Activated CD8-positive, alpha-beta memory T cell treated with anti-CD3 and anti-CD28 coated beads, Interleukin-2, amount 10 ng/mL, durations not matched to agents 7 days and 5 days (primary cell): Measurements from ENCODE around the gene LRRC45. TPM values are rescaled to one million over a fixed set of nuclear protein-coding genes. Genes with fewer than 3 reads are reported as not detected.

Experiments used
- ATAC-seq: fragments of 150-1000 bp; cut with Tn5 transposase; one replicate; pipeline ENCODE4 v1.10.0; 2021; ENCODE audit warnings: moderate library complexity
- CTCF ChIA-PET: fragments of 350-600 bp; sonication (Branson Sonifier 250); formaldehyde crosslinking; loops from one replicate; lab custom pipeline; 2021; ENCODE audit warnings: antibody characterized with exemption; lab: Charles Lee
- DNase-seq: peaks from one replicate; pipeline ENCODE4 v3.0.0-alpha.2; 2020
- H3K27ac Mint-ChIP-seq: one replicate; pipeline ENCODE4 v1.8.0; 2021; ENCODE audit warnings: mild to moderate bottlenecking, mixed read lengths
- H3K27me3 Mint-ChIP-seq: one replicate; pipeline ENCODE4 v1.8.0; 2021; ENCODE audit warnings: mixed read lengths
- H3K36me3 Mint-ChIP-seq: one replicate; pipeline ENCODE4 v1.8.0; 2021; ENCODE audit warnings: mild to moderate bottlenecking, mixed read lengths
- H3K4me1 Mint-ChIP-seq: one replicate; pipeline ENCODE4 v1.8.0; 2021; ENCODE audit warnings: mixed read lengths
- H3K4me3 Mint-ChIP-seq: one replicate; pipeline ENCODE4 v1.8.0; 2021; ENCODE audit warnings: mild to moderate bottlenecking, moderate library complexity, mixed read lengths
- H3K9me3 Mint-ChIP-seq: one replicate; pipeline ENCODE4 v1.8.0; 2022; ENCODE audit warnings: low read depth, mixed read lengths
- total RNA-seq, 2 experiments: library from RNA; stranded (reverse); gene quantifications; one replicate each; pipeline ENCODE4 v1.2.3, GENCODE V29; 2021

LRRC45 gene
- total RNA-seq, 2 experiments from 2014 or later, result 45.4 to 61.6 TPM

DNA sequence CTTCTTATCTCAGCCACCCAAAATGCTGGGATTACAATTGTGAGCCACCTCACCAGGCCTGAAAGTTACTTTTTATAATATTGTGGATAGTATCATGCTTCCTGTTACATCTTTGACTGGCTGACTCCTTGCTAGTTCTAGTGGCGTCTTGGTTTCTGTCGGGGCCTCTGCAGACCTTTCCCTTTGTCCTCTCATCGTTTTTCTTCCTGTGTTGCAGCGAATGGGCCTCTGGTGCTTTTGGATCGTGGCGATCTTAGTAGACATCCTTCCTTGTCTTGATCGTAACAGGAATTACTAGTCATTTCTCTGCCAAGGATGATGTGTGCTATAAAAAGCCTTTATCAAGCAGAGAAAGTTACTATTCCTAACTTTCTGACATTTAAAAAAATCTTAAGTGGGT, 24.9 kb upstream of the LRRC45 start:
- Mint-ChIP-seq H3K4me1 (no peaks in the 10 kb centered on the region), H3K4me3 (no peak overlapping the region), H3K27me3 (no peaks in the 10 kb centered on the region), H3K36me3 (no peaks in the 10 kb centered on the region), H3K27ac (no peak overlapping the region), H3K9me3 (no peaks in the 10 kb centered on the region)
- CTCF ChIA-PET, result interaction anchor here (0.8 kb wide), 1 partner anchor 22 kb away, joined by 3 read pairs; no protein-coding TSS in a partner anchor
- no peak for ATAC-seq
- no peak for DNase-seq

GRCh38 chr17:81998691-81999438, 24.2 kb upstream of the LRRC45 start:
- no peaks in the 10 kb centered on the region for H3K9me3 Mint-ChIP-seq
- H3K27me3 Mint-ChIP-seq, result no peaks in the 10 kb centered on the region
- no peak overlapping the region for H3K27ac Mint-ChIP-seq
- no peak for ATAC-seq
- no peaks in the 10 kb centered on the region for H3K36me3 Mint-ChIP-seq
- H3K4me1 Mint-ChIP-seq, result no peaks in the 10 kb centered on the region
- no peak overlapping the region for H3K4me3 Mint-ChIP-seq
- CTCF ChIA-PET, result interaction anchor here (0.8 kb wide), 1 partner anchor 21 kb away, joined by 3 read pairs; no protein-coding TSS in a partner anchor
- DNase-seq, result no peak

DNA sequence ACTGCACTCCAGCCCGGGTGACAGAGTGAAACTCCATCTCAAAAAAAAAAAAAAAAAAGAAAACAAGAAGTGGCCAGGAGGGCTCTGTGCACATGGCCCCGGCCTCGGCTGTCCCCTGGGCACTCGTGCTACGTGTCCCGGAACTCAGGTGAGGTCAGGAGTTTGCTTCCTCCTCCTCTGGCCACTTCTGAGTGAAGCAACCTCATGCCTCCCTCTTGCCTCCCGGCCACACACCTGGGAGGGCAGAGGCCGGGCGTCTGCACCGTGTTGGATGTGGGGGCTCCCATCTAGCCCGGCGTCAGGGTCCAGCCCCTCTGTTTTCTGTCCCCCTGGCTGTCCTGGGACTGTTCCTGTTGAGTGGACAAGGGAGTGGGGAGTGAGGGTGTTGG, 23.5 kb upstream of the LRRC45 start:
- CTCF ChIA-PET, result no interaction called here
- Mint-ChIP-seq H3K36me3 (no peaks in the 10 kb centered on the region), H3K4me1 (no peaks in the 10 kb centered on the region), H3K27me3 (no peaks in the 10 kb centered on the region), H3K27ac (no peak overlapping the region), H3K9me3 (no peaks in the 10 kb centered on the region), H3K4me3 (no peak overlapping the region)
- ATAC-seq (no peak), DNase-seq (no peak)

DNA sequence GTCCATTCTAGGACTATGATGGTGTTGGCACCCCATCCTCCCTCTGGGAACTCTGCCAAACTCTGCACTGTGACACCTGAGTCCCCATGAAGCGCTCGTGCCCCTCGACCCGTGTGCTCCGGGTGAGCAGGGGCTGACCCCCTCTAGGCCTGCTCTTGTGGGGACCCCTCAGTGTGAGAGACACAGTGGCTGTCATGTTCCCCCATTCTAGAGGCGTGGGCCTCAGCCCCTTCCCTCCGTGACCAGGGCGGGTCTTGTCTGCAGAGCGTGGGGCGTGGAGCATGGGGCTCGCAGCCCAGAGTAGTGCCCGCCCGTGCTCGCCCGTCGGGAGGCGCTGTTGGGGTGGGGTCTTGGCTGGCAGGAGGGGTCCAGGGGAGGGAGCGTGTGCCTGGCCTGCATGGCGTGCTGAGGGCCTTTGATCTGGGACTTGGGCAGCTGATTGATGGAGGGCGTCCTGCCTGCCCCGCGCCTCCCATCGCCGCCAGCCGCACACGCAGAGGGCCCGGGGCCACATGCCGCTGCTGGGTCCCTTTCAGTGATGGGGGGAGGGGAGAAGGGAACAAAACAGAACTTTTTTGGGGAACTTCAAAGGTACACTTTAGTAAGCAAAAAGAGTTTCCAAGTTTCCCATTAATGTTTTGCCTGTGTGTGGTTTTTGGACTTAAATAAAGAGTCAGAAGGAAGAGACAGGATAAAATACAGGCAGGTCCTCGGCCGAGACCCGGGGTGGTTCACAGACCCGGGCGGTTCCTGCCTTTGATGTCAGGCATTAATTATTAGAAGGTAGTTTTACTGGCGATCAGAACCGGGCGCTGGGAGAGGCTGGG, 22.9 kb upstream of the LRRC45 start:
- no peak for DNase-seq
- ATAC-seq, result no peak
- Mint-ChIP-seq H3K27me3 (no peaks in the 10 kb centered on the region), H3K4me3 (no peak overlapping the region), H3K4me1 (no peaks in the 10 kb centered on the region), H3K9me3 (no peaks in the 10 kb centered on the region), H3K36me3 (no peaks in the 10 kb centered on the region), H3K27ac (no peak overlapping the region)
- CTCF ChIA-PET, result no interaction called here

DNA sequence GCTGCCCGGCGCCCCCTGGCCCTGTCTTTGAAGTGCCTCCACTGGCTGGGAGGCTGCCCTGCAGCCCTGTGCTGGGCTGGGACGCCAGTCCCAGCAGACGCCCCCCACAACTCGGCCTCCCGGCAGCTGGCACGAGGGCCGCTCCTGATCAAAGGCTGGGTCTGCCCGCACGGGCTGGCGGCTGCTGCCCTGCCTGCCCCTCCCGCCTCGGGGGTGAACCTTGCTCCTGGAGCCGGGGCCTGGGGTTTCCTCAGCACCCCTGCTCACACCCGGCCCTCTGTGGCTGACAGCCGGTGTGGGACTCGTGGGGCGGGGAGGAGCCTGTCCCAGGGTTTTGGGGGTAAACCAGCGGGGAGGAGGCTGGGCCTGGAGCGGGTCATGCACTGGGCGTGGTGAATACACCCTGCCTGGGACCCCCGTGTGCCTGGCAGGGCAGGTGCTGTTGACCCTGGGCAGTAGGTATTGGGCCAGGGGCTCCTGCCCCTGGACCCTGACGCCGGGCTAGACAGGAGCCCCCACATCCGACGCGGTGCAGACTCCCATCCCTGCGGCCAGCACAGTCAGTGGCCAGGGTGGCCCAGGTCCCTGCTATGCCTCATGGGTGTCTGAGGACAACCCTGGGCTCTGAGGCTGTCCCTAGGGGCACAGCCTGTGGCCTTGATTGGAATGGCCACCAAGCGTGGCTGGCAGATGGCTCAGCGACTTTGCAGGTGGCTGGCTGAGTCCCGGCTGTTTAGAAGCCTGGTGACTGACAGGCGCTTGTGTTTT, 22.1 kb upstream of the LRRC45 start:
- Mint-ChIP-seq H3K27ac (no peak overlapping the region), H3K36me3 (no peaks in the 10 kb centered on the region), H3K4me1 (no peaks in the 10 kb centered on the region), H3K4me3 (no peak overlapping the region), H3K27me3 (no peaks in the 10 kb centered on the region), H3K9me3 (no peaks in the 10 kb centered on the region)
- ATAC-seq (no peak), DNase-seq (no peak)
- CTCF ChIA-PET, result no interaction called here

DNA sequence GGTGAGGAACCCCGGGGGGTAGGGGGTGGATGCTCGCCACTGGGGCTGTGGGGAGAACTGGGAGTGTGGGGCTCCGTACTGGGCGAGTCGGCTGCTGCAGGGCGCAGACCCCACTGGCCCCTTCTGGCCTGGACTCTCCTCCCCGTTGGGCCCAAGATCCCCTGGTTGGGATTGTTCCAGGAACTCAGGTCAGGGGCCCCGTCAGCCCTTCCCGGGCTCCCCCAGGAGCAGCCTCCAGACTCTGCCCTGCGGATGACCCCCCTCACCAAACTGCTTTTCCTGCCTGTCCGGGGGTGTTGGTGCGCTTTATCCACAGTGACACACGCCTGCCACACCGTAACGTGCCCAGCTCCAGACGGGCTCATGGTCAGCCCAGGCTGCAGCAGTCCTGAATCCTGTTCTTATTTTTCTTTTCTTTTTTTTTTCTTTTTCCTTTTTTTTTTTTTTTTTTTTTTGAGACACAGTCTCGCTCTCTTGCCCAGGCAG, 21.5 kb upstream of the LRRC45 start:
- DNase-seq (no peak), ATAC-seq (no peak)
- H3K36me3 Mint-ChIP-seq, result no peaks in the 10 kb centered on the region
- H3K27ac Mint-ChIP-seq, result no peak overlapping the region
- CTCF ChIA-PET, result interaction anchor here (4.6 kb wide), 1 partner anchor 19 kb away, joined by 21 read pairs; the partner anchor contains the start of gene CENPX
- H3K9me3 Mint-ChIP-seq, result no peaks in the 10 kb centered on the region
- no peaks in the 10 kb centered on the region for H3K4me1 Mint-ChIP-seq
- no peak overlapping the region for H3K4me3 Mint-ChIP-seq
- no peaks in the 10 kb centered on the region for H3K27me3 Mint-ChIP-seq

DNA sequence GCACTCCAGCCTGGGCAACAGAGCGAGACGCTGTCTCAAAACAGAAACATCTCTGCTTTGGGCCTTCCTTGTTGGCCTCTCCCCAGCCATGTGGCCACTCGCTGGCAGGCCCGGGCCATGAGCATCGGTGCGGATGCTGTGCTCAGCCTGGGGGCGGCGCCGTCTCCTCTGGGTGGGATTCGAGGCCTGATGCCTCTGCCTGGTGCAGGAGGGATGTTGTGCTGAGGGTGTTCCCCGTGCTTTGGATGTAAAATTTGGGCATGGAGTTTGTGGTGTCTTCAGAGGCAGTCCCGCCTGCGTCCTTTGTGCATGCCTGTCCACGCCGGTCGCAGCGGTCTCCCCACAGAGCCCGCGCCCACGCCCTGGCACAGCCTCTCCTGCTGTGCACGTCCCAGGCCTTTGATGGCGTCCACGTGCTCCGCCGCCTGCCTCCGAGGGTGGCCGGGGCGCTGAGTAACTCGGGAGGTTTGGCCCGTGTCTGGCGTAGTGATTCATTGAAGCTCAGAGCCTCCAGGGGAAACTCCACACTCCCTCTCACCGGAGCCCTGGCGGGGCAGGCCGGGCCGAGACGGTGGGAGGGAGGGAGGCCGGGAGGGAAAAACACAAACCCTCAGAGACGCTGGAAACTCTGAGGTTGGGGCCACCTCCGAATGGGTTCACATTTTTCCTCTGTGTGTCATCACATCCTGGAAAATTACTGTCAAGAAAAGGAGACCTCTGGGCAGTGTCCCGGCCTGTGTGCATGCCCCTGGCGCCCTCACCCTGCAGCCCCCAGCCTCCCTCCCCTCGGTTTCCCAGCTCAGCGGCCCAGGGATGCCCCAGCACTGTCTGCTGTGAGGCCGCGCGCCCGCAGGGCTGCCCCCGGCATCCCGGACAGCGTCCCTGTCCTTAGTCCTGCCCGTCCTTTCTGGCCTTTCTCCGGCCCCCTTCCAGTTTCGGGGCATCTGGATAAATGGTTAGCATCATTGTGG, 19.4 kb upstream of the LRRC45 start:
- Mint-ChIP-seq H3K27me3 (no peaks in the 10 kb centered on the region), H3K9me3 (no peaks in the 10 kb centered on the region), H3K4me1 (no peaks in the 10 kb centered on the region), H3K27ac (no peak overlapping the region), H3K36me3 (no peaks in the 10 kb centered on the region), H3K4me3 (no peak overlapping the region)
- CTCF ChIA-PET, result interaction anchor here (1.1 to 4.6 kb wide), 3 partner anchors 17 to 44 kb away, joined by 4 to 21 read pairs (median 4); partner anchors contain the start of gene CENPX
- ATAC-seq (no peak), DNase-seq (no peak)

- Mint-ChIP-seq H3K27me3 (no peaks in the 10 kb centered on the region), H3K36me3 (no peaks in the 10 kb centered on the region), H3K4me1 (peaks cover 5% of the 10 kb centered on the region), H3K4me3 (no peak overlapping the region), H3K9me3 (no peaks in the 10 kb centered on the region), H3K27ac (no peak overlapping the region)
- ATAC-seq (no peak), DNase-seq (no peak)
- CTCF ChIA-PET, result interaction anchor here (1.1 to 4.6 kb wide), 2 partner anchors 16 to 45 kb away, joined by 4 to 21 read pairs; partner anchors contain the start of gene CENPX
Measured at GRCh38 chr17:82004517-82005455, 18.3 kb upstream of the LRRC45 start.

DNA sequence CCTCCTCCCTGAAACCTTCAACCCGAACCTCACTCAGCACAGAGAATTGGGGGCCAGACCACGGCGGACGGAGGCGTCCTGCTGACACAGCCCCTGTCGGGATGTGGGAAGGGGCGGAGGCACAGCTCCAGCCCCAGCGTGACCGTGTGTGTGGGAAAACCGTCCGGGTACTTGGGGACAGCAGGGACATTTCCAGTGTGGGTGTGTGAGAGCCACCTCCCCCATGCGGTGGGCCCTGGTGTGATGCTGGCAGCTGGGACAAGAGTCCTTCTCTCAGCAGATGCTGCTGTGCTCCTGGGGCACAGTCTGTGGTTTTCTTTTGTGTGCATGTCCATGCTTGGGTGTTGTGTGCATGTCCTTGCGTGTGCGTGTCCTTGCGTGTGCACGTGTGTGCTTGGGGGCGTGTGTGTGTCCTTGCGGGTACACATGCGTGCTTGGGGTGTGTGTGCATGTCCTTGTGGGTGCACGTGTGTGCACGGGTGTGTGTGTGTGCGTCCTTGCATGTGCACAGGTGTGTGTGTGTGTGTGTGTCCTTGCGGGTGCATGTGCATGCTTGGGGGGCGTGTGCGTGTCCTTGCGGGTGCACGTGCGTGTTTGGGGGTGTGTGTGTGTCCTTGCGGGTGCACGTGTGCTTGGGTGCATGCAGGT, 17.3 kb upstream of the LRRC45 start:
- peaks cover 7% of the 10 kb centered on the region for H3K4me1 Mint-ChIP-seq
- no peak overlapping the region for H3K4me3 Mint-ChIP-seq
- no peaks in the 10 kb centered on the region for H3K27me3 Mint-ChIP-seq
- no peaks in the 10 kb centered on the region for H3K9me3 Mint-ChIP-seq
- DNase-seq (no peak), ATAC-seq (no peak)
- CTCF ChIA-PET, result interaction anchor here (4.6 kb wide), 1 partner anchor 15 kb away, joined by 21 read pairs; the partner anchor contains the start of gene CENPX
- H3K27ac Mint-ChIP-seq, result no peak overlapping the region
- H3K36me3 Mint-ChIP-seq, result no peaks in the 10 kb centered on the region

DNA sequence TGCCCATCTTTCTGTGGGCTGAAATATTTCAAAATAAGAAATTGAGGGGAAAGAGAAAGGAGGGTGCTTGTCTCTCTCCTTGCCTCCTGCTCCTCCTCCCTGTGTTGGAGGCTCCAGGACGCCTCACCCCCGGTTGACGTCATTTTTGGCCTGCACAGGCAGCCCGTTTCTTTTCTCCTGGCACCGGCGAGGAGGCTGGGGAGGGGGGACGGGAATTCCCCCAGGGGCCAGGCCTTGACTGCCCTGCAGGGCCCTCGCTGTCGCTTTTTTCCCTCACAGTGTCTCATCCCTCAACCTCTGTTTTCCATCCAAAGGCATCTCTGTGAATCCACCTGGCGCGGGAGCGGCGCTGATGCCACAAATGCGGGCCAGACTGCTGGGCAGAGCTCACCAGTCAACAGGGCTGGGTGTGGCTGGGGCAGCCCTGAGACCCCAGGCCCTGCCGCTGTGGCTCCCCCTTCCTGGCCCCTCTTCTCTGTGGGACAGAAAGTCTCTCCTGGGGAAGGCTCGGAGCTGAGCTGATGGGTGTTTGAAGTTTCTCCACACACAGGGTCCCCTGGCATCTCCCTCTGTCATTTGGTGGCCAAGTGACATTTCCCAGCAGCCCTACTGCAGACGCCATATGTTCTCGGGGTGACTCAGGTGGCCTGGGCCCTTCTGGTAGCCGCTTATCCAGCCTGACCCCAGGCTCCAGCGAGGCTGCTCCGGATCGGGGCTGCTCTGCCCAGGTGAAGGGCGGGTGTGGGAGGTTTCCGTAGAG, 16.5 kb upstream of the LRRC45 start:
- H3K27me3 Mint-ChIP-seq, result no peaks in the 10 kb centered on the region
- DNase-seq (no peak), ATAC-seq (no peak)
- no peaks in the 10 kb centered on the region for H3K36me3 Mint-ChIP-seq
- H3K27ac Mint-ChIP-seq, result no peak overlapping the region
- H3K4me3 Mint-ChIP-seq, result no peak overlapping the region
- CTCF ChIA-PET, result no interaction called here
- peaks cover 7% of the 10 kb centered on the region for H3K4me1 Mint-ChIP-seq
- H3K9me3 Mint-ChIP-seq, result no peaks in the 10 kb centered on the region

- CTCF ChIA-PET, result no interaction called here
- Mint-ChIP-seq H3K27ac (no peak overlapping the region), H3K4me3 (no peak overlapping the region), H3K9me3 (no peaks in the 10 kb centered on the region), H3K36me3 (no peaks in the 10 kb centered on the region), H3K4me1 (peaks cover 7% of the 10 kb centered on the region), H3K27me3 (no peaks in the 10 kb centered on the region)
- DNase-seq (no peak), ATAC-seq (no peak)
Measured at GRCh38 chr17:82007228-82007494, 15.9 kb upstream of the LRRC45 start.
